C4-2B (cell line): Measurements from ENCODE around the gene AP1AR.

ENCODE experiments used
- H3K27ac ChIP-seq: fragments of 450-650 bp; 2 replicates; pipeline ENCODE4 v1.5.1; 2017
- ZFX ChIP-seq: fragments of 450-650 bp; IDR thresholded peaks from 2 replicates; pipeline ENCODE4 v1.6.1; 2017
- TF ChIP-seq, protein P1 (sequence below): fragments of 450-650 bp; conservative IDR thresholded peaks from 2 replicates; pipeline ENCODE4 v1.5.1; 2017; ENCODE audit warnings: mild to moderate bottlenecking

The AP1AR gene

DNA sequence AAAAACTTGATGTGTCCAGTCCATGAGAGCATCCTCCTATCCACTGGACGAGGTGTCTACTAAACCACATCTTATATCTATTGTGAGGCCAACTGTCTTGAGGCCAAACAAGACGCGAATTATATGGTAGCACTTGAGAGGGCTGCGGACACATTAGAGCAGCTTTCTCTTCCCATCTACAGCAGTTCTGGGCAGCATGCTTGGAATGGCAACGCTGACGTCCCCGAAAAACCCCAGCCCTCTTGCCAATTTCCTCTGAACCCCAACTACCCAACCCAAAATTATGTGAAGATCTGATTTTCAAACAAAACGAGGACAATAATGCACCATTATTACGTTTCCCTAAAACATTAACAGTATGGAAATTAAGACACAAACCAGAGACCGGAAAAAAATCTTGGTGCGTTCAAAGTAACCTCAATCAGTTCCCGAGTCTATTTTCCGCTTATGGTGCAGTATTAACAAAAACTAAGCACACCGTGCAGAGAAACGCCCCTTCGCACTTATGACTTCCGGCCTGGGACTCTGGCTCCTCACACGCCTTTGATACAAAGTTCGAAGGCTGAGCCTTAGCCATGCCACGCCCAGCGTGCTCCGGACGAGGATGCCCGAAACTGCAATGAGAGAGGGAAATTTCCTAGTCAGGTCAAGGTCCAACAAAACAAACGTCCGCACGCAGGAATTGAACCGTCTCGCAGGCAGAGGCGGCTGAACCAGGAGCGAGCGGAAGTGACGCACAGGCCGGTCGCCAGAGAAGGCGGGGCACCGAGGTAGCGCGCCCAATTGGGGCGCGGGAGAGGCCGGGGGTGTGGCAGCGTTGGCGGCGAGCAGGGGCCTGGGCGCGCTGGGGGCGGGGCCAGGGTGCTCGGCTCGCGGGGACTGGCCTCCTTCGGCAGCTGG is 458 bp upstream of the AP1AR start:
- no peak for TF ChIP-seq ZFX
- TF ChIP-seq, protein P1, sequence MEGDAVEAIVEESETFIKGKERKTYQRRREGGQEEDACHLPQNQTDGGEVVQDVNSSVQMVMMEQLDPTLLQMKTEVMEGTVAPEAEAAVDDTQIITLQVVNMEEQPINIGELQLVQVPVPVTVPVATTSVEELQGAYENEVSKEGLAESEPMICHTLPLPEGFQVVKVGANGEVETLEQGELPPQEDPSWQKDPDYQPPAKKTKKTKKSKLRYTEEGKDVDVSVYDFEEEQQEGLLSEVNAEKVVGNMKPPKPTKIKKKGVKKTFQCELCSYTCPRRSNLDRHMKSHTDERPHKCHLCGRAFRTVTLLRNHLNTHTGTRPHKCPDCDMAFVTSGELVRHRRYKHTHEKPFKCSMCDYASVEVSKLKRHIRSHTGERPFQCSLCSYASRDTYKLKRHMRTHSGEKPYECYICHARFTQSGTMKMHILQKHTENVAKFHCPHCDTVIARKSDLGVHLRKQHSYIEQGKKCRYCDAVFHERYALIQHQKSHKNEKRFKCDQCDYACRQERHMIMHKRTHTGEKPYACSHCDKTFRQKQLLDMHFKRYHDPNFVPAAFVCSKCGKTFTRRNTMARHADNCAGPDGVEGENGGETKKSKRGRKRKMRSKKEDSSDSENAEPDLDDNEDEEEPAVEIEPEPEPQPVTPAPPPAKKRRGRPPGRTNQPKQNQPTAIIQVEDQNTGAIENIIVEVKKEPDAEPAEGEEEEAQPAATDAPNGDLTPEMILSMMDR: no peak
- H3K27ac ChIP-seq: peak overlapping the region; percentile 93

DNA sequence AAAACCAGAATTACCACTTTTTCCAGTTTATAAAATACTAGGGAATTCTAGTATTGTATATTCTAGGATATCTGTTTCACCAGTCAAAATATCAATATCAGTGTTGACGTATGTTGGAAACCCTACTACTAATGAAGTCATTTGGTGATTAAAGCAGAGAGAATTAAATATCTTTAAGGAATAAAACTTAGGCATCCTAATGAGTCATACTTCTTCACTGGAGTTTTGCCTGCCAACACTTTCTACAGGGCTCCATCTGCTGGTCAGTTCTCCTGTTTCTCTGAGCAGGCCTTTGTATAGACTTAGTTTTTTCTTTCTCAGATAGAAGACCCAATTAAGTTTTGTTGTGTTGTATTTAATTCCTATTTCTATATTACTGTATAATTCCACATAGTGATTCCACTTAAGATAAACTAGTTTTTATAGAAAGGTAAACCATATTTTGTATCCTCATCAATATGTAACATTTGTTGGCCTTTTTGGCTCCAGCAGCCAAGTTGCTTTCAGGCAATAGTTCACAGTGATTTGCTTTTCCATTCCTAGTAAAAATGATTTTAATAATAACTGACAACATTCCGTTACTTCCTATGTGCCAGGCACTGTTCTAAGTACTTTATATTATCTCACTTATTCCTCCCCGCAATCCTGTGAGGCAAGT is 3.5 kb downstream of the AP1AR start:
- TF ChIP-seq, protein P1: peak; percentile 82
- TF ChIP-seq ZFX: no peak
- no peak overlapping the region for H3K27ac ChIP-seq

DNA sequence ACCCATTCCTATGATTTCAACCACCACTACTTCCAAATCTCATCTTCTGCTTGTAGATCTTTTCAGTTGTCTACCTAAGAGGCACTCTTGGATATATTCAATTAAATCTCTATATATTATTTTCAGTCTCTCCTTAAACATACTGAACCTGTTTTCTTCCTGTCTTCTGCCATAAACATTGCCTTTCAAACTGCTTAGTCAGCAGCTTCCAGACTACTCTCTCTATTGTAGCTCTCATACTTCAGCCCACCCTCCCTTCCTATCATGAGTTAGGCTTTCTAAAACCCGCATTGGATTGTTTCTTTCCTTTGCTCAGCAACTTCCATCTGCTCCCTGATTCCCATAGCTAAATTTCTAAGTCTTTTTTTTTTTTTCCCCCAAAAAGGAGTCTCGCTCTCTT is 4.5 kb downstream of the AP1AR start:
- no peak for TF ChIP-seq ZFX
- TF ChIP-seq, protein P1: no peak

DNA sequence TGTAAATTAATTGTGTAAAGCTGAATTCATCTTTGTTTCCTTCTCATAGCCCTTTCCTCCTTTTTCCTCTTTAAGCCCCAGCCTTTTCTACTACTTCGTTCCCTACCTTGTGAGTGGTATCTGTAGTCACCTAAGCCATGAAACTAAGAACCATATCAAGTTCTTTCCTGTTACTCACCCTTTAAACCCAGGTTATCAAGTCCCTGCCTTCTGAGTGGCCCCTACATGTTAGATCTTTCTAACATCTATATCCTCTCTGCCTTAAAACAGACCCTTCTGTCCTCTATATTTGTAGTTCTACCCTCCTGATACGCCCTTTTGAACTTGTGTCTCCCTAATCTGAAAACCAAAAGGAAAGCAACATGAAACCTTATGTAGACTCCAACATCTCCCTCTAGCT is 7.2 kb downstream of the AP1AR start:
- TF ChIP-seq, protein P1: no peak
- TF ChIP-seq ZFX: no peak

More for the DNA sequence above, 4.5 kb downstream of the AP1AR start:
- H3K27ac ChIP-seq: no peak overlapping the region

DNA sequence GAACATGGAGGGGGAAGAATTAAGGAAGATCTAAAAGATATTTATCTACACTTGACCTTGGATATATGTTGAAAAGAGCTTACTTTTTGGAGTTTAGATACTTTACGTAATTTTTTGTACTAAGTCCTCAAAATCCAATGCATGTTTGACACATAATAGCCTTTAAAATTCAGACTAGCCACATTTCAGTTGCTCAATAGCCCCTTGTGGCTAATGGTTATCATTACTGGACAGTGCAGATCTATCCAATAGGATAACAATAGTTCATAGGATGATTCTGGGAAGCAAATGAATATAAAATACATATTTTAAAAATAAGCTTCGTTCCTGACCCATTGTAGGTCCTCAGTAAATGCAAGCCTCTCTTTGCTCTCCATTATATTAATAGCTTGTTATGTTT is 13.8 kb downstream of the AP1AR start:
- H3K27ac ChIP-seq: no peak overlapping the region
- TF ChIP-seq, protein P1: no peak
- TF ChIP-seq ZFX: no peak

More for the DNA sequence above, 7.2 kb downstream of the AP1AR start:
- H3K27ac ChIP-seq: no peak overlapping the region

DNA sequence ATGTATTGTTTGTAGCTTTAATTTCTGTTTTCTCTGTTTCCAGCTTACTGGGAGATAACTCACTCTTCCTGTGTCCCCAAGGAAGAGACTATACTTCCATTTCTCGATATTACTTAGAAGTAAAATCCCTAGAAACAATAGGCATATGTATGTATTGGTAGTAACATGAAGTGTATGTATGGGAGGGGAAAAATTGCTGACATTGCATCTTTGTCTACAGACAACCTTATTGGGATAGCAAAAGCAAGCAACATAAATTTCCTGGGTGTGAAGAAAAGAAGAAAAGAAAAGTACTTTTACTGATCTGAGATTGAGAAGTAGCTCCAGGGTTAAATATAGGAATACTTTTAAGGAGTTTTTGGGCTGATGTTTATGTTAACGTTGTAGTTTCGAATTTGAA is 15.4 kb downstream of the AP1AR start:
- no peak overlapping the region for H3K27ac ChIP-seq
- TF ChIP-seq ZFX: no peak
- TF ChIP-seq, protein P1: no peak

DNA sequence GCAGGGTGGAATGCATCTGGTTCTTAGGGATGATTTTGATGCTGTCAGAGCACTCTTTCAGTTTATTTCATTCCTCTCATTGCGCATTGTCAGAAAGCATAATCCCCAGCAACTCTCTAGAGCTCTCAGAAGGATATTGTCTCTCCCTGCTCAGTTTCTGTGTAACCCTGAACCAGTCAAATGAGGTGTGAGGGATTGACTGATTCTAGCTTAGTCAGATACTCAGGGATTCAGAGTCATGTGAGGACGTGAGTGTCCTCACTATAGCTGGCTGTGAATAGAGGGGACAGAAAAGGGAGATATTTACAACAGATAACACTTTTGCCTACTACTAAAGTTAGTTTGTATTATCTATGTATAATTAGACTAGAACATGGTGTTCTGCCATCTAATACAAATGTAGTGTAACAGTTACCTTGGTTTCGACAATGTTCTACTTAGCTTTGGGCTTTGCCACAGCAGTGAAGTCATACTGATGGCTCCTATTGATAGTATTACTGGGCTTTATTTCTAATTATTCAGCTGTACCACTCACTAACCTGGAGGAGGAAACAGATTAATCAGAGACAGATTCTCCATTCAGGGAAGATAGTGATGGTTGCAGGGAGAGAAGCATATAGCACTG is 19.5 kb downstream of the AP1AR start:
- no peak overlapping the region for H3K27ac ChIP-seq
- no peak for TF ChIP-seq ZFX
- TF ChIP-seq, protein P1: no peak
